HepG2 (cell line): ENCODE measurements around the gene PDE9A. TPM values are rescaled to one million over a fixed set of nuclear protein-coding genes. Genes with fewer than 3 reads are reported as not detected.

Experiments used
- ATAC-seq: fragments of 200-7000 bp; cut with Tn5 transposase; 3 replicates; pipeline ENCODE4 v1.9.1; 2020; ENCODE audit warnings: mild to moderate bottlenecking, moderate library complexity
- BruUV-seq: library from RNA; stranded (reverse); fragments of 400-500 nt; replicated peaks from 2 replicates; lab custom pipeline; 2021; lab: Mats Ljungman, UMichigan
- CTCF ChIA-PET: fragments of 300-600 bp; formaldehyde crosslinking; extraction: SDS; loops from one replicate; lab custom pipeline; 2021; ENCODE audit warnings: low total read pairs, inconsistent platforms, low intra/inter-chr PET ratio; lab: Yijun Ruan, JAX
- POLR2A ChIA-PET: fragments of 350-600 bp; sonication (Branson Sonifier 250); formaldehyde crosslinking; loops from one replicate; lab custom pipeline; 2020; ENCODE audit warnings: antibody characterized with exemption, inconsistent platforms; lab: Yijun Ruan, JAX
- DNase-seq: peaks from one replicate; pipeline ENCODE4 v3.0.0-alpha.2; 2015; ENCODE audit warnings: low spot score
- FAIRE-seq: peaks from 3 replicates; lab custom pipeline; 2011; peaks lifted over from hg19 to GRCh38; lab: Jason Lieb, UNC
- H2AFZ ChIP-seq: one replicate; pipeline ENCODE4 v1.6.1; 2011; ENCODE audit warnings: low read length, inconsistent platforms
- H3K27ac ChIP-seq: fragments of 300-600 bp; 3 replicates; pipeline ENCODE4 v1.8.0; 2011; ENCODE audit warnings: mixed run types, mild to moderate bottlenecking, mixed read lengths, low read length, inconsistent platforms; ENCODE audit not compliant: insufficient read depth; ENCODE audit errors: extremely low read length
- H3K27me3 ChIP-seq, 2 experiments: fragments of 200-600 bp in 1 of 2; 2 replicates in 1 of 2; 3 replicates in 1 of 2; pipeline versions ENCODE4 v1.6.0 to v1.8.0; 2011; ENCODE audit warnings: low read length in 2 of 2, mild to moderate bottlenecking in 2 of 2, moderate library complexity in 2 of 2, inconsistent platforms in 1 of 2; ENCODE audit not compliant: insufficient read depth in 2 of 2, control insufficient read depth in 1 of 2
- H3K36me3 ChIP-seq, 2 experiments: fragments of 200-600 bp in 1 of 2; replicated peaks in 1 of 2; 2 replicates in 1 of 2; 3 replicates in 1 of 2; pipeline versions ENCODE4 v1.5.1 to v1.8.0; 2011; ENCODE audit warnings: low read length in 2 of 2, inconsistent platforms in 1 of 2; ENCODE audit not compliant: insufficient read depth in 2 of 2, control insufficient read depth in 1 of 2
- H3K4me1 ChIP-seq: 2 replicates; pipeline ENCODE4 v1.5.1; 2012; ENCODE audit warnings: low read length, inconsistent platforms; ENCODE audit not compliant: insufficient read depth
- H3K4me2 ChIP-seq: 2 replicates; pipeline ENCODE4 v1.6.0; 2011; ENCODE audit warnings: low read depth, low read length, inconsistent platforms
- H3K4me3 ChIP-seq, 3 experiments: fragments of 200-600 bp in 1 of 3; sonication (generic), shearing (Covaris generic) in 1 of 3; replicated peaks in 1 of 3; 2 replicates each; pipeline ENCODE4 v1.5.1; 2011 to 2016; ENCODE audit warnings: low read length in 3 of 3, inconsistent platforms in 2 of 3, low read depth in 2 of 3, mild to moderate bottlenecking in 2 of 3, control low read depth in 1 of 3, mixed read lengths in 1 of 3; ENCODE audit not compliant: insufficient read depth in 1 of 3
- H3K79me2 ChIP-seq: one replicate; pipeline ENCODE4 v1.6.1; 2011; ENCODE audit warnings: low read length, inconsistent platforms; ENCODE audit not compliant: insufficient read depth
- H3K9ac ChIP-seq: 2 replicates; pipeline ENCODE4 v1.6.0; 2011; ENCODE audit warnings: mild to moderate bottlenecking, low read depth, low read length, inconsistent platforms; ENCODE audit not compliant: insufficient read depth
- H3K9me3 ChIP-seq: 2 replicates; pipeline ENCODE4 v1.5.1; 2012; ENCODE audit warnings: mild to moderate bottlenecking, low read length
- H4K20me1 ChIP-seq: 2 replicates; pipeline ENCODE4 v1.6.0; 2011; ENCODE audit warnings: inconsistent platforms, mild to moderate bottlenecking, low read length, moderate library complexity; ENCODE audit not compliant: insufficient read depth
- CENPT ChIP-seq: sonication (generic); formaldehyde crosslinking; IDR thresholded peaks from 2 replicates; pipeline ENCODE4 v1.8.0; 2022; ENCODE audit warnings: low read depth, mild to moderate bottlenecking, moderate library complexity, missing genetic modification reagents
- DR1 ChIP-seq: sonication (generic); formaldehyde crosslinking; IDR thresholded peaks from 2 replicates; pipeline ENCODE4 v1.8.0; 2021; ENCODE audit warnings: mild to moderate bottlenecking, missing genetic modification reagents, inconsistent platforms
- JUN ChIP-seq: sonication (generic); formaldehyde crosslinking; IDR thresholded peaks from 2 replicates; pipeline ENCODE4 v1.4.0; 2020; ENCODE audit warnings: mild to moderate bottlenecking, missing genetic modification reagents
- REL ChIP-seq: sonication (generic); formaldehyde crosslinking; conservative IDR thresholded peaks from 2 replicates; pipeline ENCODE4 v1.8.0; 2022; ENCODE audit warnings: mild to moderate bottlenecking, missing genetic modification reagents, moderate library complexity
- SMARCE1 ChIP-seq: fragments of 450-650 bp; IDR thresholded peaks from 2 replicates; pipeline ENCODE4 v1.6.1; 2017; ENCODE audit warnings: borderline replicate concordance
- ZBTB21 ChIP-seq: sonication (generic); formaldehyde crosslinking; IDR thresholded peaks from 2 replicates; pipeline ENCODE4 v1.4.0; 2020; ENCODE audit warnings: missing genetic modification reagents
- ZFX ChIP-seq: sonication (generic); formaldehyde crosslinking; IDR thresholded peaks from 2 replicates; pipeline ENCODE4 v1.4.0; 2020; ENCODE audit warnings: mild to moderate bottlenecking, low read depth, missing genetic modification reagents, moderate library complexity
- ZNF557 ChIP-seq: sonication (generic); formaldehyde crosslinking; IDR thresholded peaks from 2 replicates; pipeline ENCODE4 v1.4.0; 2020; ENCODE audit warnings: missing genetic modification reagents
- ZNF562 ChIP-seq: sonication (generic); formaldehyde crosslinking; IDR thresholded peaks from 2 replicates; pipeline ENCODE4 v1.8.0; 2022; ENCODE audit warnings: missing genetic modification reagents, borderline replicate concordance
- ZNF83 ChIP-seq: sonication (generic); formaldehyde crosslinking; IDR thresholded peaks from 2 replicates; pipeline ENCODE4 v1.4.0; 2020; ENCODE audit warnings: missing genetic modification reagents, mild to moderate bottlenecking, borderline replicate concordance
- WGBS: methylation state at CpG from one replicate; pipeline ENCODE4 v1.1.6; 2017; ENCODE audit warnings: low lambda C conversion rate; 5-methylcytosine and 5-hydroxymethylcytosine counted together
- in situ Hi-C: cut with HindIII; loops from 2 replicates; pipeline ENCODE4 v1.10.0; 2017; ENCODE audit warnings: low pct_unique_long_range_greater_than_20kb; ENCODE audit not compliant: extremely low pct_ligation_motif_present
- intact Hi-C: fragments of 100-400 bp; cut with micrococcal nuclease; formaldehyde crosslinking; loops from one replicate; pipeline ENCODE4 v1.10.0; 2022; ENCODE audit not compliant: unreplicated experiment
- polyA plus RNA-seq, 8 experiments: library from polyadenylated mRNA; depleted of rRNA in 3 of 8; stranded (reverse) in 7 of 8; unstranded in 1 of 8; fragments of >200 nt; fragmentation: Illumina TruSeq in 4 of 8; extraction: Trizol in 4 of 8; gene quantifications; 2 replicates each; pipeline versions ENCODE4 v1.2.1 to v1.2.3, GENCODE V29; 2011 to 2016; ENCODE audit warnings: low read depth in 4 of 8, missing spikeins in 1 of 8, mixed read lengths in 1 of 8; ENCODE audit not compliant: insufficient read depth in 1 of 8
- total RNA-seq, 5 experiments: library from RNA; depleted of rRNA; stranded (reverse); fragments of >200 nt; fragmentation: Illumina TruSeq; extraction: Trizol; gene quantifications; 2 replicates each; pipeline ENCODE4 v1.2.3, GENCODE V29; 2016; ENCODE audit warnings: low read depth in 1 of 5
- TF ChIP-seq, protein P1 (sequence below): sonication (generic); formaldehyde crosslinking; conservative IDR thresholded peaks from 2 replicates; pipeline ENCODE4 v1.8.0; 2022; ENCODE audit warnings: low read depth, missing genetic modification reagents
- TF ChIP-seq, protein P2 (sequence below): sonication (generic); formaldehyde crosslinking; IDR thresholded peaks from 2 replicates; pipeline ENCODE4 v1.8.1; 2023; ENCODE audit warnings: mild to moderate bottlenecking, inconsistent platforms, moderate library complexity, missing genetic modification reagents, borderline replicate concordance
- TF ChIP-seq, protein P3 (sequence below): sonication (generic); formaldehyde crosslinking; IDR thresholded peaks from 2 replicates; pipeline ENCODE4 v1.5.0; 2020; ENCODE audit warnings: mild to moderate bottlenecking, low read depth, missing genetic modification reagents, borderline replicate concordance
- TF ChIP-seq, protein P4 (sequence below): sonication (generic); formaldehyde crosslinking; conservative IDR thresholded peaks from 2 replicates; pipeline ENCODE4 v1.4.0; 2020; ENCODE audit warnings: missing genetic modification reagents
- TF ChIP-seq, protein P5 (sequence below): IDR thresholded peaks from 2 replicates; pipeline ENCODE4 v1.6.1; 2016; ENCODE audit warnings: low read depth, control low read depth

Gene PDE9A
- total and polyA plus RNA-seq, 2 of the 13 experiments (the other 11 are each of a cell fraction or from before 2014, with no cell fraction given): 4.6 to 19.7 TPM

DNA sequence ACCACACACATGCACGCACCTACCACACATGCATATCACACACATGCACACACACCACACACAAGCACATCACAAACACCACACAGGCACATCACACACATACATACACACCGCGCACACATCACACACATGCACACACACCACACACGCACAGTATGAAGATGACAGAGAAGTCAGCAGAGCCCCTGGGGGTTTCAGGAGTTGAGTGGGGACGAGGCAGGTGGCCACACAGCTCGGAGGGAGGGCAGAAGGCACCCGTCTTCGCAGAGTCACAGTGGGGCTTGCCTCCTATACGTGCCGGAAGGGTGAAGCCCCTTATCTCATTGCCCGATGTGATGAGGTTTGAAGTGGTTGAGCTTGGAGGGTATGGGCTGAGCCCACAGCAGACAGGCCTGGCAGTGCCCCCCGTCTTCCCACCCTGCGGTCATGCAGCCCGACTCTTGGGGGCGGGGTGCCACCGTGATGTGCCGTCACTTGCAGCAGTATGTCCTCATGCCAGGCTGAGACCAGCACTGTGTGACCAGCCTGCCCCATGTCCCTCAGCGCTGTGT is 9.9 kb downstream of the PDE9A start:
- 89% methylated on average over 16 of the region's 18 CpGs for WGBS
- no peaks in the 10 kb centered on the region for H3K79me2 ChIP-seq
- FAIRE-seq: no peak

More for the DNA sequence above, 9.9 kb downstream of the PDE9A start:
- DNase-seq (no peak), ATAC-seq (no peak)
- H4K20me1 ChIP-seq: peaks cover 12% of the 10 kb centered on the region; the same call in 1 of the 2 replicates
- H3K9ac ChIP-seq: no peak overlapping the region
- H3K4me3 ChIP-seq: no peak overlapping the region
- no peaks in the 10 kb centered on the region; a peak in 1 of 5 replicates for H3K27me3 ChIP-seq
- no peak for TF ChIP-seq JUN (CRISPR knock-in tag)
- TF ChIP-seq, protein P1, sequence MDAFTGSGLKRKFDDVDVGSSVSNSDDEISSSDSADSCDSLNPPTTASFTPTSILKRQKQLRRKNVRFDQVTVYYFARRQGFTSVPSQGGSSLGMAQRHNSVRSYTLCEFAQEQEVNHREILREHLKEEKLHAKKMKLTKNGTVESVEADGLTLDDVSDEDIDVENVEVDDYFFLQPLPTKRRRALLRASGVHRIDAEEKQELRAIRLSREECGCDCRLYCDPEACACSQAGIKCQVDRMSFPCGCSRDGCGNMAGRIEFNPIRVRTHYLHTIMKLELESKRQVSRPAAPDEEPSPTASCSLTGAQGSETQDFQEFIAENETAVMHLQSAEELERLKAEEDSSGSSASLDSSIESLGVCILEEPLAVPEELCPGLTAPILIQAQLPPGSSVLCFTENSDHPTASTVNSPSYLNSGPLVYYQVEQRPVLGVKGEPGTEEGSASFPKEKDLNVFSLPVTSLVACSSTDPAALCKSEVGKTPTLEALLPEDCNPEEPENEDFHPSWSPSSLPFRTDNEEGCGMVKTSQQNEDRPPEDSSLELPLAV: no peak
- no peak for TF ChIP-seq ZFX
- no peak for TF ChIP-seq ZNF83 (CRISPR knock-in tag)
- no peak for TF ChIP-seq CENPT (CRISPR knock-in tag)
- no peak for TF ChIP-seq DR1 (CRISPR knock-in tag)
- TF ChIP-seq, protein P2, sequence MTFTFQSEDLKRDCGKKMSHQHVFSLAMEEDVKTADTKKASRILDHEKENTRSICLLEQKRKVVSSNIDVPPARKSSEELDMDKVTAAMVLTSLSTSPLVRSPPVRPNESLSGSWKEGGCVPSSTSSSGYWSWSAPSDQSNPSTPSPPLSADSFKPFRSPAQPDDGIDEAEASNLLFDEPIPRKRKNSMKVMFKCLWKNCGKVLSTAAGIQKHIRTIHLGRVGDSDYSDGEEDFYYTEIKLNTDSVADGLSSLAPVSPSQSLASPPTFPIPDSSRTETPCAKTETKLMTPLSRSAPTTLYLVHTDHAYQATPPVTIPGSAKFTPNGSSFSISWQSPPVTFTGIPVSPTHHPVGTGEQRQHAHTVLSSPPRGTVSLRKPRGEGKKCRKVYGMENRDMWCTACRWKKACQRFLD (CRISPR knock-in tag): no peak
- TF ChIP-seq SMARCE1: no peak
- no peak for TF ChIP-seq ZNF562 (CRISPR knock-in tag)
- no peak for TF ChIP-seq ZNF557 (CRISPR knock-in tag)
- TF ChIP-seq REL: no peak
- TF ChIP-seq, protein P3, sequence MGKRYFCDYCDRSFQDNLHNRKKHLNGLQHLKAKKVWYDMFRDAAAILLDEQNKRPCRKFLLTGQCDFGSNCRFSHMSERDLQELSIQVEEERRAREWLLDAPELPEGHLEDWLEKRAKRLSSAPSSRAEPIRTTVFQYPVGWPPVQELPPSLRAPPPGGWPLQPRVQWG (CRISPR knock-in tag): no peak
- TF ChIP-seq ZBTB21 (CRISPR knock-in tag): no peak
- TF ChIP-seq, protein P4, sequence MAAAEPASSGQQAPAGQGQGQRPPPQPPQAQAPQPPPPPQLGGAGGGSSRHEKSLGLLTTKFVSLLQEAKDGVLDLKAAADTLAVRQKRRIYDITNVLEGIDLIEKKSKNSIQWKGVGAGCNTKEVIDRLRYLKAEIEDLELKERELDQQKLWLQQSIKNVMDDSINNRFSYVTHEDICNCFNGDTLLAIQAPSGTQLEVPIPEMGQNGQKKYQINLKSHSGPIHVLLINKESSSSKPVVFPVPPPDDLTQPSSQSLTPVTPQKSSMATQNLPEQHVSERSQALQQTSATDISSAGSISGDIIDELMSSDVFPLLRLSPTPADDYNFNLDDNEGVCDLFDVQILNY (CRISPR knock-in tag): no peak
- TF ChIP-seq, protein P5, sequence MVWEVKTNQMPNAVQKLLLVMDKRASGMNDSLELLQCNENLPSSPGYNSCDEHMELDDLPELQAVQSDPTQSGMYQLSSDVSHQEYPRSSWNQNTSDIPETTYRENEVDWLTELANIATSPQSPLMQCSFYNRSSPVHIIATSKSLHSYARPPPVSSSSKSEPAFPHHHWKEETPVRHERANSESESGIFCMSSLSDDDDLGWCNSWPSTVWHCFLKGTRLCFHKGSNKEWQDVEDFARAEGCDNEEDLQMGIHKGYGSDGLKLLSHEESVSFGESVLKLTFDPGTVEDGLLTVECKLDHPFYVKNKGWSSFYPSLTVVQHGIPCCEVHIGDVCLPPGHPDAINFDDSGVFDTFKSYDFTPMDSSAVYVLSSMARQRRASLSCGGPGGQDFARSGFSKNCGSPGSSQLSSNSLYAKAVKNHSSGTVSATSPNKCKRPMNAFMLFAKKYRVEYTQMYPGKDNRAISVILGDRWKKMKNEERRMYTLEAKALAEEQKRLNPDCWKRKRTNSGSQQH: no peak
- H3K4me1 ChIP-seq: peaks cover 13% of the 10 kb centered on the region
- ChIA-PET POLR2A (no interaction called here), CTCF (no interaction called here)
- BruUV-seq: no TSS peak
- in situ Hi-C loops (loop anchor here (25.0 kb wide), 1 partner anchor 99 kb away; no protein-coding TSS in a partner anchor), intact Hi-C loops (no loop called here)
- no peak overlapping the region for H2AFZ ChIP-seq
- H3K4me2 ChIP-seq: no peak overlapping the region
- H3K9me3 ChIP-seq: no peaks in the 10 kb centered on the region
- no peak overlapping the region for H3K27ac ChIP-seq
- peaks cover 7 to 8% of the 10 kb centered on the region in 2 experiments; a peak in 3 of 5 replicates for H3K36me3 ChIP-seq
